Glutamatergic neuron (in vitro differentiated cells): ENCODE results near the gene POLR1C. TPM values are rescaled to one million over a fixed set of nuclear protein-coding genes. Genes with fewer than 3 reads are reported as not detected.

Source experiments
- DNase-seq: peaks from one replicate; pipeline ENCODE4 v3.0.0; 2022
- H3K27ac Mint-ChIP-seq: one replicate; pipeline ENCODE4 v1.8.0; 2020; ENCODE audit warnings: mild to moderate bottlenecking, mixed read lengths, inconsistent platforms; ENCODE audit not compliant: unreplicated experiment
- H3K27me3 Mint-ChIP-seq: one replicate; pipeline ENCODE4 v1.8.0; 2020; ENCODE audit warnings: mild to moderate bottlenecking, moderate library complexity, mixed read lengths, inconsistent platforms; ENCODE audit not compliant: unreplicated experiment
- H3K36me3 Mint-ChIP-seq: one replicate; pipeline ENCODE4 v1.8.0; 2020; ENCODE audit warnings: mild to moderate bottlenecking, mixed read lengths, inconsistent platforms; ENCODE audit not compliant: unreplicated experiment
- H3K4me1 Mint-ChIP-seq: one replicate; pipeline ENCODE4 v1.8.0; 2020; ENCODE audit warnings: mild to moderate bottlenecking, low read depth, mixed read lengths, inconsistent platforms; ENCODE audit not compliant: unreplicated experiment
- H3K4me3 Mint-ChIP-seq: one replicate; pipeline ENCODE4 v1.8.0; 2020; ENCODE audit warnings: mild to moderate bottlenecking, mixed read lengths, inconsistent platforms; ENCODE audit not compliant: unreplicated experiment
- H3K9me3 Mint-ChIP-seq: one replicate; pipeline ENCODE4 v1.8.0; 2020; ENCODE audit warnings: mild to moderate bottlenecking, moderate library complexity, mixed read lengths, inconsistent platforms; ENCODE audit not compliant: unreplicated experiment
- CTCF ChIP-seq: fragments of 200-600 bp; sonication (generic); IDR thresholded peaks from one replicate; pipeline ENCODE4 v1.5.0; 2021; ENCODE audit not compliant: partially characterized antibody, unreplicated experiment
- total RNA-seq: library from RNA; stranded (reverse); fragmentation: NEBNext Ultra II Directional; extraction: Animal tissue kit (Norgen Biotek cat#: 25700); gene quantifications from one replicate; pipeline ENCODE4 v1.2.1, GENCODE V29; 2021; ENCODE audit not compliant: unreplicated experiment

POLR1C gene
- total RNA-seq, 1 donor from 2014 or later = 18.9 TPM

- peaks cover 6% of the 10 kb centered on the region for H3K9me3 Mint-ChIP-seq
- H3K36me3 Mint-ChIP-seq = peaks cover 4% of the 10 kb centered on the region
- H3K27ac Mint-ChIP-seq = peak overlapping the region; percentile 63
- peak overlapping the region; percentile 91 for H3K4me3 Mint-ChIP-seq
- TF ChIP-seq CTCF = no peak
- DNase-seq = no peak
- peaks cover 9% of the 10 kb centered on the region for H3K4me1 Mint-ChIP-seq
- peaks cover 20% of the 10 kb centered on the region for H3K27me3 Mint-ChIP-seq
Observed at GRCh38 chr6:43508481-43509141, 8.3 kb upstream of the POLR1C start.

GRCh38 chr6:43509142-43509983 is 7.5 kb upstream of the POLR1C start:
- H3K36me3 Mint-ChIP-seq = peaks cover 4% of the 10 kb centered on the region
- H3K4me3 Mint-ChIP-seq = peak overlapping the region; percentile 91
- peaks cover 20% of the 10 kb centered on the region for H3K27me3 Mint-ChIP-seq
- H3K27ac Mint-ChIP-seq = peak overlapping the region; percentile 50
- DNase-seq = peak; percentile 61
- TF ChIP-seq CTCF = no peak
- peaks cover 11% of the 10 kb centered on the region for H3K4me1 Mint-ChIP-seq
- H3K9me3 Mint-ChIP-seq = peaks cover 6% of the 10 kb centered on the region

GRCh38 chr6:43509984-43510826 is 6.7 kb upstream of the POLR1C start, which contains the start of gene LRRC73:
Gene LRRC73, minus strand, starts transcription at chr6:43510346. Its CDS starts 561 bp downstream, at chr6:43509785.
- TF ChIP-seq CTCF = no peak
- peaks cover 8% of the 10 kb centered on the region for H3K9me3 Mint-ChIP-seq
- peaks cover 20% of the 10 kb centered on the region for H3K27me3 Mint-ChIP-seq
- peak within 1 kb of the TSS; percentile 91 for H3K4me3 Mint-ChIP-seq
- H3K4me1 Mint-ChIP-seq = peaks cover 17% of the 10 kb centered on the region
- H3K36me3 Mint-ChIP-seq = peaks cover 6% of the 10 kb centered on the region
- peak within 1 kb of the TSS; percentile 50 for H3K27ac Mint-ChIP-seq
- peak; percentile 95 for DNase-seq

GRCh38 chr6:43510827-43511163 is 6.1 kb upstream of the POLR1C start:
- Mint-ChIP-seq H3K4me3 (peak overlapping the region; percentile 82), H3K27me3 (peaks cover 20% of the 10 kb centered on the region), H3K4me1 (peaks cover 20% of the 10 kb centered on the region), H3K36me3 (peaks cover 8% of the 10 kb centered on the region), H3K27ac (no peak overlapping the region), H3K9me3 (peaks cover 9% of the 10 kb centered on the region)
- DNase-seq = no peak
- no peak for TF ChIP-seq CTCF
